HG03442 (cell line): ENCODE measurements around the gene MYO1D.

Experiments used
- ATAC-seq: cut with Tn5 transposase; IDR thresholded peaks from one replicate; pipeline ENCODE4 v1.9.1; 2021; ENCODE audit warnings: mild to moderate bottlenecking, moderate library complexity; ENCODE audit not compliant: unreplicated experiment

MYO1D gene

GRCh38 chr17:32784113-32784512 is 92.8 kb downstream of the MYO1D start:
- ATAC-seq = no peak

GRCh38 chr17:32783602-32784001 is 93.3 kb downstream of the MYO1D start:
- ATAC-seq = no peak

- ATAC-seq = no peak
Observed at GRCh38 chr17:32780721-32781120, 96.2 kb downstream of the MYO1D start.

- no peak for ATAC-seq
Observed at GRCh38 chr17:32777922-32778321, 99.0 kb downstream of the MYO1D start.

GRCh38 chr17:32777436-32777835 is 99.5 kb downstream of the MYO1D start:
- ATAC-seq = no peak

- ATAC-seq = no peak
Observed at GRCh38 chr17:32774695-32775084, 102.2 kb downstream of the MYO1D start.

GRCh38 chr17:32773856-32774694 is 102.8 kb downstream of the MYO1D start:
- ATAC-seq = no peak

- ATAC-seq = no peak
Observed at GRCh38 chr17:32772453-32773025, 104.4 kb downstream of the MYO1D start.

- ATAC-seq = no peak
Observed at GRCh38 chr17:32771396-32771795, 105.5 kb downstream of the MYO1D start.

GRCh38 chr17:32769846-32770245 is 107.1 kb downstream of the MYO1D start:
- ATAC-seq = no peak

- no peak for ATAC-seq
Observed at GRCh38 chr17:32763855-32764439, 113.0 kb downstream of the MYO1D start.

- no peak for ATAC-seq
Observed at GRCh38 chr17:32759476-32759875, 117.4 kb downstream of the MYO1D start.

- no peak for ATAC-seq
Observed at GRCh38 chr17:32757963-32758362, 119.0 kb downstream of the MYO1D start.

- no peak for ATAC-seq
Observed at GRCh38 chr17:32756696-32757095, 120.2 kb downstream of the MYO1D start.

GRCh38 chr17:32755045-32755805 is 121.7 kb downstream of the MYO1D start:
- ATAC-seq = no peak

- ATAC-seq = no peak
Observed at GRCh38 chr17:32752934-32753333, 124.0 kb downstream of the MYO1D start.

GRCh38 chr17:32747856-32748255 is 129.1 kb downstream of the MYO1D start:
- ATAC-seq = no peak

GRCh38 chr17:32746698-32747097 is 130.2 kb downstream of the MYO1D start:
- ATAC-seq = no peak

GRCh38 chr17:32746280-32746679 is 130.6 kb downstream of the MYO1D start:
- no peak for ATAC-seq

- ATAC-seq = no peak
Observed at GRCh38 chr17:32742681-32743538, 134.0 kb downstream of the MYO1D start.

- no peak for ATAC-seq
Observed at GRCh38 chr17:32741381-32741780, 135.5 kb downstream of the MYO1D start.
